HUES6 (cell line): ENCODE results near the gene SNX14.
"Not testable (repeated sequence)": the region's sequence is repeated elsewhere in the genome, so short reads cannot be mapped to it uniquely, and the experiment has no call there.

Experiments used
- H3K27ac ChIP-seq: 2 replicates; pipeline ENCODE4 v1.7.0; 2013; ENCODE audit warnings: low read depth, mild to moderate bottlenecking, low read length, inconsistent platforms
- H3K27me3 ChIP-seq: 2 replicates; pipeline ENCODE4 v1.6.1; 2013; ENCODE audit warnings: low read length; ENCODE audit not compliant: control insufficient read depth, insufficient read depth
- H3K36me3 ChIP-seq: 2 replicates; pipeline ENCODE4 v1.6.1; 2013; ENCODE audit warnings: low read length; ENCODE audit not compliant: control insufficient read depth, insufficient read depth
- H3K4me1 ChIP-seq: 2 replicates; pipeline ENCODE4 v1.6.1; 2013; ENCODE audit warnings: low read length; ENCODE audit not compliant: control insufficient read depth, insufficient read depth
- H3K4me3 ChIP-seq: 2 replicates; pipeline ENCODE4 v1.5.1; 2013; ENCODE audit warnings: low read depth, low read length
- H3K9ac ChIP-seq: one replicate; pipeline ENCODE4 v1.6.1; 2013; ENCODE audit warnings: mild to moderate bottlenecking, low read length
- H3K9me3 ChIP-seq: 2 replicates; pipeline ENCODE4 v1.6.1; 2013; ENCODE audit warnings: low read depth, low read length; ENCODE audit not compliant: control insufficient read depth, insufficient read depth

SNX14 gene

GRCh38 chr6:85582832-85583231 is 10.8 kb downstream of the SNX14 start:
- peaks cover 18% of the 10 kb centered on the region for H3K4me1 ChIP-seq
- H3K27me3 ChIP-seq, H3K4me3 ChIP-seq, H3K36me3 ChIP-seq, H3K9ac ChIP-seq, H3K27ac ChIP-seq: not testable (repeated sequence)
- H3K9me3 ChIP-seq = peaks cover 11% of the 10 kb centered on the region; the same call in 1 of the 2 replicates

- H3K4me3 ChIP-seq = no peak overlapping the region
- peaks cover 18% of the 10 kb centered on the region for H3K4me1 ChIP-seq
- peaks cover 11% of the 10 kb centered on the region; the same call in 1 of the 2 replicates for H3K9me3 ChIP-seq
- no peak overlapping the region for H3K9ac ChIP-seq
- no peak overlapping the region for H3K27ac ChIP-seq
- H3K27me3 ChIP-seq = no peaks in the 10 kb centered on the region
- H3K36me3 ChIP-seq = no peaks in the 10 kb centered on the region
These were observed 12.1 kb downstream of the SNX14 start for GRCh38 chr6:85581572-85581971.

- no peak overlapping the region for H3K4me3 ChIP-seq
- H3K9me3 ChIP-seq = peaks cover 11% of the 10 kb centered on the region; the same call in 1 of the 2 replicates
- H3K27ac ChIP-seq = no peak overlapping the region; the same call in 1 of the 2 replicates
- H3K36me3 ChIP-seq = no peaks in the 10 kb centered on the region
- H3K27me3 ChIP-seq = no peaks in the 10 kb centered on the region
- H3K4me1 ChIP-seq = peaks cover 18% of the 10 kb centered on the region
- no peak overlapping the region for H3K9ac ChIP-seq
These were observed 12.8 kb downstream of the SNX14 start for GRCh38 chr6:85580878-85581267.

- no peaks in the 10 kb centered on the region for H3K36me3 ChIP-seq
- peaks cover 18% of the 10 kb centered on the region for H3K4me1 ChIP-seq
- no peaks in the 10 kb centered on the region for H3K27me3 ChIP-seq
- no peak overlapping the region for H3K4me3 ChIP-seq
- peaks cover 8% of the 10 kb centered on the region; the same call in 1 of the 2 replicates for H3K9me3 ChIP-seq
- H3K9ac ChIP-seq = no peak overlapping the region
- no peak overlapping the region; the same call in 1 of the 2 replicates for H3K27ac ChIP-seq
These were observed 13.4 kb downstream of the SNX14 start for GRCh38 chr6:85580118-85580877.

- Histone ChIP-seq H3K4me3 (no peak overlapping the region), H3K4me1 (peaks cover 18% of the 10 kb centered on the region), H3K27ac (no peak overlapping the region), H3K9ac (no peak overlapping the region), H3K9me3 (peaks cover 7% of the 10 kb centered on the region; the same call in 1 of the 2 replicates), H3K36me3 (no peaks in the 10 kb centered on the region), H3K27me3 (no peaks in the 10 kb centered on the region)
These were observed 14.1 kb downstream of the SNX14 start for GRCh38 chr6:85579581-85579980.

GRCh38 chr6:85576476-85576875 is 17.2 kb downstream of the SNX14 start:
- H3K9me3 ChIP-seq = no peaks in the 10 kb centered on the region
- no peak overlapping the region for H3K27ac ChIP-seq
- no peaks in the 10 kb centered on the region for H3K27me3 ChIP-seq
- no peak overlapping the region for H3K4me3 ChIP-seq
- no peak overlapping the region for H3K9ac ChIP-seq
- H3K4me1 ChIP-seq = peaks cover 18% of the 10 kb centered on the region
- peaks cover 3% of the 10 kb centered on the region; the same call in 1 of the 2 replicates for H3K36me3 ChIP-seq

GRCh38 chr6:85574932-85575598 is 18.6 kb downstream of the SNX14 start:
- Histone ChIP-seq H3K27me3 (no peaks in the 10 kb centered on the region), H3K27ac (no peak overlapping the region), H3K4me1 (peaks cover 5% of the 10 kb centered on the region; the same call in 1 of the 2 replicates), H3K36me3 (peaks cover 5% of the 10 kb centered on the region; the same call in 1 of the 2 replicates), H3K9me3 (no peaks in the 10 kb centered on the region), H3K9ac (no peak overlapping the region), H3K4me3 (no peak overlapping the region)

GRCh38 chr6:85569323-85569722 is 24.3 kb downstream of the SNX14 start:
- Histone ChIP-seq H3K9me3 (no peaks in the 10 kb centered on the region), H3K27ac (no peak overlapping the region), H3K4me1 (no peaks in the 10 kb centered on the region), H3K9ac (no peak overlapping the region), H3K4me3 (no peak overlapping the region), H3K27me3 (no peaks in the 10 kb centered on the region), H3K36me3 (peaks cover 5% of the 10 kb centered on the region; the same call in 1 of the 2 replicates)

GRCh38 chr6:85568411-85568810 is 25.2 kb downstream of the SNX14 start:
- Histone ChIP-seq H3K9ac (no peak overlapping the region), H3K9me3 (no peaks in the 10 kb centered on the region), H3K36me3 (peaks cover 5% of the 10 kb centered on the region; the same call in 1 of the 2 replicates), H3K27me3 (no peaks in the 10 kb centered on the region), H3K4me1 (no peaks in the 10 kb centered on the region), H3K27ac (no peak overlapping the region), H3K4me3 (no peak overlapping the region)

- H3K9ac ChIP-seq = no peak overlapping the region
- H3K36me3 ChIP-seq = no peaks in the 10 kb centered on the region
- H3K27me3 ChIP-seq = no peaks in the 10 kb centered on the region
- no peaks in the 10 kb centered on the region for H3K4me1 ChIP-seq
- no peak overlapping the region for H3K27ac ChIP-seq
- H3K9me3 ChIP-seq = no peaks in the 10 kb centered on the region
- H3K4me3 ChIP-seq = no peak overlapping the region
These were observed 27.9 kb downstream of the SNX14 start for GRCh38 chr6:85565736-85566135.

- H3K4me3 ChIP-seq, H3K4me1 ChIP-seq, H3K9ac ChIP-seq, H3K27me3 ChIP-seq, H3K36me3 ChIP-seq, H3K27ac ChIP-seq, H3K9me3 ChIP-seq: not testable (repeated sequence)
These were observed 29.4 kb downstream of the SNX14 start for GRCh38 chr6:85564223-85564622.
